H1 (cell line): ENCODE data around the gene GRIK4. TPM values are rescaled to one million over a fixed set of nuclear protein-coding genes. Genes with fewer than 3 reads are reported as not detected.

Experiments used
- BCL11A ChIP-seq, 2 experiments: IDR thresholded peaks; one replicate each; pipeline ENCODE4 v1.6.1; 2011; ENCODE audit warnings: low read depth in 2 of 2, low read length in 2 of 2, mild to moderate bottlenecking in 2 of 2
- CBX5 ChIP-seq: fragments of 300-800, 300-1000 bp; sonication (generic); IDR thresholded peaks from 2 replicates; pipeline ENCODE4 v1.7.1; 2016; ENCODE audit warnings: antibody characterized with exemption, low read length, low read depth
- CBX8 ChIP-seq: fragments of 300-800, 300-1000 bp; sonication (generic); IDR thresholded peaks from 2 replicates; pipeline ENCODE4 v1.7.1; 2016; ENCODE audit warnings: low read depth, low read length, borderline replicate concordance
- FOSL1 ChIP-seq: IDR thresholded peaks from 2 replicates; pipeline ENCODE4 v1.6.1; 2011; ENCODE audit warnings: mild to moderate bottlenecking, low read depth, low read length, moderate library complexity; ENCODE audit not compliant: insufficient read depth
- HDAC2 ChIP-seq, 2 experiments: fragments of 300-600 bp in 1 of 2; sonication (generic) in 1 of 2; IDR thresholded peaks; 2 replicates each; pipeline ENCODE4 v1.6.1; 2011 to 2012; ENCODE audit warnings: low read depth in 2 of 2, low read length in 2 of 2, mild to moderate bottlenecking in 2 of 2, moderate library complexity in 2 of 2, borderline replicate concordance in 1 of 2, inconsistent platforms in 1 of 2
- polyA plus RNA-seq, 7 experiments: library from polyadenylated mRNA; depleted of rRNA in 3 of 7; stranded (reverse) in 5 of 7; unstranded in 2 of 7; fragments of >200 nt in 5 of 7; fragments of 200-250 nt in 2 of 7; gene quantifications; 1 replicate in 5 of 7; 2 replicates in 1 of 7; 4 replicates in 1 of 7; pipeline versions ENCODE4 v1.2.1 to v1.2.3, GENCODE V29; 2011 to 2013; ENCODE audit warnings: missing spikeins in 2 of 7, mixed read lengths in 2 of 7
- total RNA-seq: library from RNA; stranded (reverse); fragmentation: NEBNext Ultra II Directional; extraction: Animal tissue kit (Norgen Biotek cat#: 25700); gene quantifications from 2 replicates; pipeline ENCODE4 v1.2.1, GENCODE V29; 2021

The GRIK4 gene
- total and polyA plus RNA-seq, 2 of the 8 experiments (the other 6 are each of a cell fraction or from before 2014, with no cell fraction given) = 1.2 to 2.9 TPM

DNA sequence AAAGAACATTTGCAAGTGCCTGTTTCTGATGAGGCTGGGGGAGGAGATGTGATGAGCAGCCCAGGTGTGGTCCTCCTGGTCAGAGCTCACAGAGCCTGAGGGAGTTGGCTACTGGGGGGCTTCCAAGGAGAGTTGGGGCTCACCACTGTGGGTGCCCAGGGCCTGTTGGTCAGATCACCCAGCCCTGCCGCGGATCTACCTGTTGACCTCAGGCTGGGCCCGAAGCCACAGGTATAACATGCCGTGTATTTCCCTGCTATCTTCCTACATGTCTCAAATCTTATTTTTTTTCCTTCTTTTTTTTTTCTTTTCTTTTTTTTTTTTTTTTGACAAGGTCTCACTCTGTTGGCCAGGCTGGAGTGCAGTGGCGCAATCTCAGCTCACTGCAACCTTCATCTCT lies 312.7 kb downstream of the GRIK4 start (continued):
- TF ChIP-seq FOSL1 = no peak
- TF ChIP-seq BCL11A (IDR thresholded peaks at IDR 0.05; ENCODE audit: low read depth in 2 of 2, low read length in 2 of 2) = no peak
- no peak for TF ChIP-seq HDAC2 (IDR thresholded peaks at IDR 0.05; ENCODE audit: borderline replicate concordance in 1 of 2, low read depth in 2 of 2, low read length in 2 of 2)
- no peak for TF ChIP-seq CBX5
- TF ChIP-seq CBX8 = no peak
